Memory B cell (primary cell): ENCODE data around the gene FAM240B.

Experiments
- ATAC-seq: fragments of 150-1000 bp; cut with Tn5 transposase; 2 replicates; pipeline ENCODE4 v1.10.0; 2021; ENCODE audit warnings: low read depth, mild to moderate bottlenecking, moderate library complexity
- DNase-seq, 2 donors: peaks; one replicate each; pipeline ENCODE4 v3.0.0; 2022; ENCODE audit warnings: low spot score in 2 of 2
- H3K27ac Mint-ChIP-seq: one replicate; pipeline ENCODE4 v1.8.0; 2022; ENCODE audit warnings: mild to moderate bottlenecking, moderate library complexity, mixed read lengths
- H3K27me3 Mint-ChIP-seq: one replicate; pipeline ENCODE4 v1.8.0; 2022; ENCODE audit warnings: mixed read lengths
- H3K36me3 Mint-ChIP-seq: one replicate; pipeline ENCODE4 v1.8.0; 2022; ENCODE audit warnings: mild to moderate bottlenecking, mixed read lengths
- H3K4me1 Mint-ChIP-seq: one replicate; pipeline ENCODE4 v1.8.0; 2022; ENCODE audit warnings: mixed read lengths
- H3K4me3 Mint-ChIP-seq: one replicate; pipeline ENCODE4 v1.8.0; 2022; ENCODE audit warnings: mild to moderate bottlenecking, moderate library complexity, mixed read lengths
- H3K9me3 Mint-ChIP-seq: one replicate; pipeline ENCODE4 v1.8.0; 2022; ENCODE audit warnings: mixed read lengths

FAM240B gene

DNA sequence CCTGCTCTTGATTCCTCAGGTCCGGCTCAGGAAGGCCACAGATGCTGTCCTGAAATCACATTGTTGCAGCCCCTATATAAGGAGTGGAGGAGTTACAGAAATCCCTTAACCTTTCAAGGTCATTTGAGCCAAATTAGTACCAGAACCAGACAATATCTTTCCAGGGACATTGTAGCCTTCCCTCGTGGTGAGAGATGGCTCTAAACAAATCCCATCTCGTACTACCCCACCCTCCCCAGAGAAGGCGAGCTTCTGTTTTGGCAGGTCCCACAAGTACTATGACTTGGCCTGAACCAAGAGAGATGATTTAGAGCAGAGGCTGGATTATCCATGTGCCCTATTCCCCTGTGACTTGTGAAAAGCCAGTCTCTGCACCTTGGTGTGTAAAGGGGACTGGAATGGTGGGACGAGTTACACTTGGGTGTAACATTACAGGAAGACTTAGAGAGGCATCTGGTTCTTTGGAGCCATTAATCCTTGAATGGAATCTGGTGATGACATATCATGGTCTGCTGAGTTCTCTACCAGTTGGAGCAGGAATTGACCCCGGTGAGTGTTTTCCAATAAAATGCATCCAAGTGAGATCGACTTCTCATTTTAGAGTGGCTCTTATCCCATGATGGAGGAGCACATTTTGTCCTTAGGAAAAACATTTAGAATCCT is at the start of gene FAM240B:
Gene FAM240B (minus strand): TSS at position 51 of the 663 bp plus-strand sequence. CDS start 16,134 bp downstream, outside the sequence.
- no peak within 1 kb of the TSS for H3K4me3 Mint-ChIP-seq
- peaks cover 2% of the 10 kb centered on the region for H3K27me3 Mint-ChIP-seq
- no peaks in the 10 kb centered on the region for H3K4me1 Mint-ChIP-seq
- H3K36me3 Mint-ChIP-seq, result no peaks in the 10 kb centered on the region
- DNase-seq (no peak), ATAC-seq (no peak)
- H3K27ac Mint-ChIP-seq, result no peak within 1 kb of the TSS
- no peaks in the 10 kb centered on the region for H3K9me3 Mint-ChIP-seq

DNA sequence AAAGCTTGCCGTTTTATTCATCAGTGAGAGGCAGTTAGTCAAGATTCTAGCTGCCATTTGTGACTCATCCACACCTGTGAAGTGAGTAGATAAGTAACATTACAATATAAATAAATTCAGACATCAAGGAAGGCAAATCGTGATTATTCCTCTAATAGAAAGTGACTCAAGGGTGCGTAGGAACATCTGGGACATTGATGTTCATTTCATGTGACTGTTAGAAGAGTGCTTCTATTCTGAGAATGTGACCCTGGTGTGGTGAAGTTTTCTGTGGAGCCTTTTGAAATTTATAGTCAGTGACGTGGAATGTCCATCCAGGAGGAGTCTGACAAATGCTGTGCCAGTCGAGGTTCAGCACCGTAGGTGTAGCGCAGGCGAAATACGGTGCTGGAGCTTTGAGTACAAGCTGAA is 48.4 kb upstream of the FAM240B start:
- Mint-ChIP-seq H3K36me3 (no peaks in the 10 kb centered on the region), H3K4me1 (no peaks in the 10 kb centered on the region), H3K4me3 (no peak overlapping the region), H3K9me3 (peaks cover 3% of the 10 kb centered on the region), H3K27me3 (peaks cover 1% of the 10 kb centered on the region), H3K27ac (no peak overlapping the region)
- ATAC-seq (no peak), DNase-seq (no peak)

DNA sequence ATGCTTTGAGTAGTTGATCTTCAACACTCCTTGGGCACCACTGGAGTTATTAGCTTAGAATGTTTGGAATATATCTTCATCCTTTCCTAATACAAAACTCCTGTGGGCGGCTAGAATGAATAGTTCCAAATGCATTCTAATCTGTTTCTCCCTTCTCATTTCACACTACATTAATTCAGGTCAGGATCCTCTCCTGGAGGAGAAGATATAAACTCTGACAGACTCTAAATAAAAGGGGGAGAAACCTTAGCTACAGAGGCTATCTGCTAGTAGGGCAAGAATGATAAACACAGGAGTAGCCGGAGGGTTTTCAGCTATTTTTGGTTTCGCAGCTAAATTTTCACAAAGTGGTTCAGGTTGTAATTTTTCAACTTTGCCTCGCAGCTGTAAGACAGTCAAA is 45.2 kb upstream of the FAM240B start:
- no peak for DNase-seq
- no peak overlapping the region for H3K27ac Mint-ChIP-seq
- no peak for ATAC-seq

DNA sequence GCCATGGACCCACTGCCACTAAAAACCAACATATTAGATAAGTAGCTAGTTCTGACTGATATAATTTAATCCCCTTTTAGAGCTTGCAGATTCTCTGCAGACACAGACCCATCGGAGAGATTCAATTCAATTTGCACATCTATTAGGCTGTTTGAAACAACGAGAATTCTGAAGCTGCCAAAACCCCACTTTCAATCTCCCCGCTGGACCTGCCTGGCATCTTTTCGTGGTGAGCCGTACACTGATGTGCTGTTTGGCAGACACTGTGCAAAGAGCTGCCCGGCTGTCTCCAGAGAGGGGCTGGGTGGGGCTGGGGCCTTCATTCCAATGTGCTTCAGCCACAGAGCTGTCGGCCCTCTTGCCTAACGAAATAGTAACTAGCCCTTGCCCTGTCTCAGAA is 42.1 kb upstream of the FAM240B start:
- H3K9me3 Mint-ChIP-seq, result no peaks in the 10 kb centered on the region

More for the DNA sequence above, 45.2 kb upstream of the FAM240B start:
- Mint-ChIP-seq H3K9me3 (peaks cover 3% of the 10 kb centered on the region), H3K4me1 (no peaks in the 10 kb centered on the region), H3K36me3 (no peaks in the 10 kb centered on the region), H3K27me3 (peaks cover 1% of the 10 kb centered on the region), H3K4me3 (no peak overlapping the region)

DNA sequence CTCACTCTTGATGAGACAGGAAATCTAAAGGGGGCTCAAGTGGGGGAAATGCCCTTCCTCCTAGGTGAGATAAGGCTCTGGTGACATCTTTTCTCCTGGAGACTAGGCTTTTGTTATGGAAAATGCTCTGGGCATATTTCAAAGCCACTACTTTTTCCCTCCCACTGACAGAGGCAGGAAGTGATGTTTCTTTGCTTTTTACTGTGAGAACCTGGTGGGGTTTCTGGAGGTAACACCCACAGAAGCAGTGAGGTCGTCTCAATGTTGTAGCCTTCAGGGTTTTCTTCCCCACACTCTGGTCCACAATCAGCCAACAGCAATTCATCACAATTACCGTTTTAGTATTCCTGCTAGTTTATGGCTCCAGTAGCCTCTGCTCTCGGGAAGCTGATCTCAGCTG is 41.4 kb upstream of the FAM240B start:
- no peaks in the 10 kb centered on the region for H3K9me3 Mint-ChIP-seq
- H3K27ac Mint-ChIP-seq, result no peak overlapping the region
- H3K36me3 Mint-ChIP-seq, result no peaks in the 10 kb centered on the region
- no peaks in the 10 kb centered on the region for H3K4me1 Mint-ChIP-seq
- H3K4me3 Mint-ChIP-seq, result no peak overlapping the region
- no peak for DNase-seq
- no peak for ATAC-seq
- peaks cover 1% of the 10 kb centered on the region for H3K27me3 Mint-ChIP-seq

More for the DNA sequence above, 42.1 kb upstream of the FAM240B start:
- ATAC-seq (no peak), DNase-seq (no peak)
- H3K4me1 Mint-ChIP-seq, result no peaks in the 10 kb centered on the region
- no peaks in the 10 kb centered on the region for H3K36me3 Mint-ChIP-seq
- no peak overlapping the region for H3K27ac Mint-ChIP-seq
- H3K27me3 Mint-ChIP-seq, result peaks cover 1% of the 10 kb centered on the region
- H3K4me3 Mint-ChIP-seq, result no peak overlapping the region

DNA sequence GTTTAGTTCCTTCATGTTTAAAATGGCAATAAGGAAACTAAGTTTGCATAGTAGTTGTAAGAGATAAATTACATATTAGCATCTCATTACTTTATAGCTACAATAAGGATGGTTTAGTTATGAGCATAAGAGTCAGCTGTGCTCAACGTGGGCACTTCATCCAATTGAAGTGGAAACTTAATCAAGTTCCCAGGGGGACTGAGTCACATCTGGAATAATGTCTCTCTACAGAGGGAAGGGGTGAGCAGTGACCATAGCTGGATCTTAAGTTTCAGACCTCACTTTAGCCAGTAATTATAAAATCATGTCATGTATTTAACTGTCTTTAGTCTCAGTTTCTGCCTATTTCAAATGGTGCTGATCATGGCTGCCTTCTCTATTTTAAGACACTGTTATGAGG is 36.8 kb upstream of the FAM240B start:
- Mint-ChIP-seq H3K9me3 (no peaks in the 10 kb centered on the region), H3K4me1 (no peaks in the 10 kb centered on the region), H3K27ac (no peak overlapping the region), H3K4me3 (no peak overlapping the region), H3K27me3 (no peaks in the 10 kb centered on the region), H3K36me3 (no peaks in the 10 kb centered on the region)
- no peak for ATAC-seq
- DNase-seq, result no peak

DNA sequence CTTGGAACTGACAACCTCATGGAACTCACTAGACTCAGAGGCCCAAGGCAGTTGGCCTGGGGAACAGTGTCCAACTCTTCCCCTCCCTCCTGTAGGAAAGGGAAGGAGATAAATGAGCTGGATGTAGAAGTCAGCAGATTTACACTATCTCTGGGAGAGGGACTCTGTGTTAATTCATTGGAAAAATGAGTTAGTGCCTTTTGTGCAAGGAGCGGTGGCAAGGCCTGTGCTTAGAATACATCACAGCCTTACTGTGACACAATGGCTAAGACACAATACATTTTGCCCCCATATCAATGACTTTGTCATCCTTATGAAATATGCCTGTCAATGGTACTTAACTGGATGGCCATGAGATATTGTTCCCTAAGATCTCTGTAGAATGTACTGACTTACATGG is 28.0 kb upstream of the FAM240B start:
- DNase-seq (no peak), ATAC-seq (no peak)
- Mint-ChIP-seq H3K4me3 (no peak overlapping the region), H3K27me3 (peaks cover 2% of the 10 kb centered on the region), H3K36me3 (no peaks in the 10 kb centered on the region), H3K9me3 (no peaks in the 10 kb centered on the region), H3K4me1 (no peaks in the 10 kb centered on the region), H3K27ac (no peak overlapping the region)

DNA sequence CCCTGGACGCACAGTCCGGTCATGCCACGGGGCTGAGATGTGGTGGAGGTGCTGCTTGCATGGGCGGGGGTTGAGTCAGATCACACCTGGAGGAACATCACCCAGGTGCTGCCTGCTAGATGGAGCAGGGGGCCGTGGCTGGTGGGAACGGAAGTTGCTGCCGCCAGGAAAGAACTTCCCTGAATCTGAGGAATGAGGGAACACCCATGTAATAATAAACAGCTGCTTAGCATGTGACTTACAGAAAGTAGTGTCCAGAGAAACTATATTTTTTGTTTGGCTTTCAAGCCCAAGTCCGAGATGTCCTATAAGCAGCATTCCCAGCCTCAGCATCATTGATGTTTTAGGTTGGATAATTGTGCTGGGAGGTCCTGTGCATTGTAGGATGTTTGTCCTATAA is 27.1 kb upstream of the FAM240B start:
- DNase-seq (no peak), ATAC-seq (no peak)
- no peaks in the 10 kb centered on the region for H3K36me3 Mint-ChIP-seq
- peaks cover 6% of the 10 kb centered on the region for H3K27me3 Mint-ChIP-seq
- H3K4me3 Mint-ChIP-seq, result no peak overlapping the region
- no peak overlapping the region for H3K27ac Mint-ChIP-seq
- H3K9me3 Mint-ChIP-seq, result no peaks in the 10 kb centered on the region
- H3K4me1 Mint-ChIP-seq, result no peaks in the 10 kb centered on the region

DNA sequence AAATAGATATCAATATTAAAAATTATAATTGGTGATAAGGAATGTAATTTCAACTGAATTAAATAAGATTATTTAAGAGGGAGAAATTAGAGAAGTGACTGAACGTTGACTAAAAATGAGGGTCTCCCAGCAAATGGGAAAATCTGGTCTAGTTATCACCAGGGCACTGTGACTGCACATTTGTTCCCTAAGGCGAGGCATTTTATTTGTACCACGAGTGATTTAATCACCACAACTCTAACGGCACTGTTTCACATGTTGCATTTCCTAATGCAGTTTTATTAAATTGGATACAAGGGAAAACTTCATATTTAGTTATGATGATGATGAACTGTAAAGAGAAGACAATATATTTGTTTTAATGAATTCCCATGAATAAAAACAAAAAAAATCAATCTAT is 26.4 kb upstream of the FAM240B start:
- H3K4me1 Mint-ChIP-seq, result no peaks in the 10 kb centered on the region
- H3K27ac Mint-ChIP-seq, result no peak overlapping the region
- no peaks in the 10 kb centered on the region for H3K9me3 Mint-ChIP-seq
- DNase-seq (no peak), ATAC-seq (no peak)
- no peak overlapping the region for H3K4me3 Mint-ChIP-seq
- no peaks in the 10 kb centered on the region for H3K36me3 Mint-ChIP-seq
- peaks cover 6% of the 10 kb centered on the region for H3K27me3 Mint-ChIP-seq

DNA sequence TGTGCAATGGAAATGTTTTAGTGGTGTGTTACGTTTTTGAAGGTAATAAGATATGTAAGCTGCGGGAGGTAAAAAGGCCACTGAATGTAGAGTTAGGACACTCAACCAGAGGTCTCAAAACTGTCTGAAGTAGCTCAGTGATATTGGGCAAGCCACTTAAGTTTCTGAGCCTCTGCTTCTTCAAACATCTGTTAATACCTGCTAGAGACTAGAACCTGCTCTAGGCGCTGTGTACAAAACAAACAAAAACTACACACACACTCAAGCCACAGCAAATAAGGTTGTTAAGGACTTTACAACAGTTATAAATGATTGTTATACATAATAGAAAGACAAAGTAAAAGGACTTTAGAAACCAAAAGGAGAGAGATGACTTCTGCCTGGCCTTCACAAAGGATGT is 24.6 kb upstream of the FAM240B start:
- no peaks in the 10 kb centered on the region for H3K4me1 Mint-ChIP-seq
- DNase-seq (no peak), ATAC-seq (no peak)
- no peak overlapping the region for H3K4me3 Mint-ChIP-seq
- peaks cover 7% of the 10 kb centered on the region for H3K27me3 Mint-ChIP-seq
- no peak overlapping the region for H3K27ac Mint-ChIP-seq
- H3K9me3 Mint-ChIP-seq, result no peaks in the 10 kb centered on the region
- H3K36me3 Mint-ChIP-seq, result no peaks in the 10 kb centered on the region

DNA sequence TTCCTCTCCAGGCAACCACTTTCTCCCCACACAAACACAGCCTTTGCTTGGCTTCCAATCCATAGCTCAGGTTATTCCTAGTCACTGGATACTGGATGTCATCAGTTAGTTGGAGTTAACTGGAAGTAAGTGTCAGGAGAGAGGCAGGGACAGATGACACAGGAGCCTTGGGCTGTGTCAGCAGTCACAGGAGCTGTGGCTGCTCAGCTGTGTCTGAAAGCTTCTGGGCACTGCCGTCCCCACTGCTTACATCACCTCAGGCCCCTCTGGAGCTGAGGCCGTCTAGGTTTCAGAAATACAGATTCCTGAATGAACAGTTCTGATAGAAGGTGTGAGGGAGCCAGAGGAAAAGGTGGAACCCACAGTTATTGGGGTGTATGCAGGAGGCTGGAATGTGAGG is 17.3 kb upstream of the FAM240B start:
- ATAC-seq (no peak), DNase-seq (no peak)
- Mint-ChIP-seq H3K36me3 (no peaks in the 10 kb centered on the region), H3K27ac (no peak overlapping the region), H3K4me3 (no peak overlapping the region), H3K27me3 (peaks cover 3% of the 10 kb centered on the region), H3K4me1 (no peaks in the 10 kb centered on the region), H3K9me3 (no peaks in the 10 kb centered on the region)

DNA sequence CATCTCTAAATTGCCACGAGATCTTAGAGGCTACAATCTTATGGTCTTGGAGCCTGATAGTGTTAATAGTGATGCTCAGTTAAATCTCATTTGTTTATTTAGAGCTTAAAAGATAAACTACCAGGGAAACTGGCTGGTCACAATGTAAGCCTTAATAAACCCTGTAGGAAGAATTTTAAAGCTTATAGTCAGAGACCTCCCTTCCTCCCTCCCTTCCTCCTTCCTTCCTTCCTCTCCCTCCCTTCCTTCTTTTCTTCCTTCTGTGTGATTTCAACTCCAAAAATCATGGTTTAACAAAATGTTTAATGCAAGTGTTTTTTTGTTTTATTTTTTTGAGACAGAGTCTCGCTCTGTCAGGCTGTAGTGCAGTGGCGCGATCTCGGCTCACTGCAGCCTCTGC is 14.9 kb upstream of the FAM240B start:
- no peak for ATAC-seq
- Mint-ChIP-seq H3K36me3 (no peaks in the 10 kb centered on the region), H3K4me1 (no peaks in the 10 kb centered on the region), H3K27ac (no peak overlapping the region), H3K9me3 (no peaks in the 10 kb centered on the region), H3K4me3 (no peak overlapping the region), H3K27me3 (peaks cover 1% of the 10 kb centered on the region)
- no peak for DNase-seq

DNA sequence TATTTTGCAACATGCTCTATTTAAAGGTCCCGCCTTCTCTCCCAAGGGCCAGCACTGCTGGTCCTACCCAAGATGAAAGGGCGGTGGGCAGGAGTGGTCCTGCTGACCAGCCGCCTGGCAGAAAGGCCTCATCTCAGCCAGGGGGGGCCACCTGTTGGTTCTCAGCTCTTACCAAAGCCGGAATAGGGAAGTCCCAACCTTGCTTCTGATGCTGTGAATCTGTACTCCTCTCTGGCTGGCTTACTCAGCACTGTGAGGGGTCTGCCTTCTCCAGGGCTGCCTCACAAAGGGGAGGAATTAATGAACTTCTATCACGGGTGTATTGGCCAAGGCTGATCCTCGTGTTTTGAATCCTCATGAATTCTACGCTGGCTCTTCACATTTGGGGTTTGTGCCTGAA is 13.6 kb upstream of the FAM240B start:
- no peak for ATAC-seq
- Mint-ChIP-seq H3K36me3 (no peaks in the 10 kb centered on the region), H3K9me3 (no peaks in the 10 kb centered on the region), H3K27me3 (peaks cover 1% of the 10 kb centered on the region), H3K4me3 (no peak overlapping the region), H3K27ac (no peak overlapping the region), H3K4me1 (no peaks in the 10 kb centered on the region)
- no peak for DNase-seq

DNA sequence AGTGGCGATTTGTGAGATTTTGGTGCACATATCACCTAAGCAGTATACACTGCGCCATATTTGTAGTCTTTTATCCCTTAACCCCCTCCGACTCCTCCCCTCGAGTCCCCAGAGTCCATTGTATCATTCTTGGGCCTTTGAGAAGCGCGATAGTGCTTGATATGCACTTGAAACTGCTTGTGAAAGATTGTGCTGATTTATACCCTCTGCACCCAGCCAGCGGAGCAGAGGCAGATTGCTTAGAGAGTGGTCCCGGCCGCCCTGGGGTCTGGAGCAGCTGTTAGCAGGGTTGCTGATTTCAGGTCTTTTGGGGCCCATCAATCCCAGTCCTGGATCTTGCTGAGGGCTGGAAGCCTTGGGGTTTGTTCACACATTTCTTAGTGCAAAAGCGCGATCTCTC is 13.0 kb upstream of the FAM240B start:
- Mint-ChIP-seq H3K9me3 (no peaks in the 10 kb centered on the region), H3K4me3 (no peak overlapping the region), H3K36me3 (no peaks in the 10 kb centered on the region), H3K27me3 (peaks cover 1% of the 10 kb centered on the region), H3K4me1 (no peaks in the 10 kb centered on the region), H3K27ac (no peak overlapping the region)
- ATAC-seq, result no peak
- DNase-seq, result no peak

DNA sequence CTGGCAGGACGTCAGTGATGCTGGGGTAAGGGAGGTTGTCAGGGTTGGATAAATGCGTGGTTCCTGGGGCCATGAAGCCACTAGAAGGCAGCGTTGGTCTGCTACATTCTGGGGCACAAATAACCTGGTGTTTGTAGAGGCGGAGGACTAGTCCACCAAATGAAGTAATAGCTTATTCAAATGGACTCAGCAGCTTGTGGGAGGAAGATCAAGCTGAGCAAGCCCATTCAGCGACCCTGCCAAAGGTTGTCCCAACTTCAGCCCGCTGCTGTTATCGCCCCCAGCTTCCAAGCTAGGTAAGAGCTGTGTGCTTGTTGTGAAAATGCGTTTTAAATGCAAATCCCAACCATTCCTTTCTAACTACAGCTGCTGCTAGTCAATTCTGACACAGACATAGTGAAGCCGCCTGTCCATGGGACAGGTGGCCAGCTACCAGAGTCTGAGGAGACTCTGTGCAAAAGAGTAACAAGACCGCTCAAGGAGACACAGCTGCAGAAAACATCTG is 7.6 kb upstream of the FAM240B start:
- DNase-seq (no peak), ATAC-seq (no peak)
- no peaks in the 10 kb centered on the region for H3K36me3 Mint-ChIP-seq
- H3K9me3 Mint-ChIP-seq, result no peaks in the 10 kb centered on the region
- no peak overlapping the region for H3K27ac Mint-ChIP-seq
- no peaks in the 10 kb centered on the region for H3K4me1 Mint-ChIP-seq
- peaks cover 1% of the 10 kb centered on the region for H3K27me3 Mint-ChIP-seq
- no peak overlapping the region for H3K4me3 Mint-ChIP-seq
